ENCODE data around the gene C3orf20.

DNA sequence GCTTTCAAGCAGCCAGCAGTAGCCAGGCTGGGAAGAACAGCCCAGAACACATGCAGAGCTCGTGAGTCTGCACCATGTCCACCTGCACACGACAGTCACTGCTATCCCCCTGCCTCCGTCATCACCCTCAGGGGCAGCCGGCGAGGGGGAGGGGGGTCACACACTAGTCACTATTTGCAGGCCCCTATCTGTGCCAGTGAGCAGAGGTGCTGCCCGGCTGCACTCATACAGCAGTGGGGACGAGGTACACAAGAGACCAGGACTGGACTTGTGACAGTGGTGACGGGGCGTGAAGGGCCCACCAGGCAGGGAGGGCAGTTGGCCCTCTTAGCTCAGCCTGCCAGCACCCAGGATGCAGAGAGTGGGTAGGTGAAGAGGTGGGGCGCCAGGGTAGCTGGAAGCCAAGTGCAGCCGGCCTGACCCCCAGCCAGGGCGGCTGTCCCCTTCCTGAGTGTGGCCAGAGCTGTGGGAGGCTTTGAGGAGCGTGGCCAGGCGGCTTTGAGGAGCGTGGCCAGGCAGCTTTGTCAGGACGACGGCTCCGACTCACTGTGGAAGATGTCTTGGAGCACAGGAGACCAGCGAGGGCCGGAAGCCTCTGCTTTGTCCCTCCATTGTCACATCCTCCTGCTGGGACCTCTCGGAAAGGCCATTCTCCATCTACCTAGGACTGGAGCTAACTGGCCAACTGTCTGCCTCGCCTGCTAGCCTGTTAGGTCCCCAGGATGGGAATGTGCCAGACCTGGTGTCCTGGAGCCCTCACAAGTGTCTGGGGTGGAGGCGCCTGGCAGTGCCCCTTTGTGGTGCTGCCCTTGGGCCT, 91.7 kb downstream of the C3orf20 start:
- TF ChIP-seq, protein P1, sequence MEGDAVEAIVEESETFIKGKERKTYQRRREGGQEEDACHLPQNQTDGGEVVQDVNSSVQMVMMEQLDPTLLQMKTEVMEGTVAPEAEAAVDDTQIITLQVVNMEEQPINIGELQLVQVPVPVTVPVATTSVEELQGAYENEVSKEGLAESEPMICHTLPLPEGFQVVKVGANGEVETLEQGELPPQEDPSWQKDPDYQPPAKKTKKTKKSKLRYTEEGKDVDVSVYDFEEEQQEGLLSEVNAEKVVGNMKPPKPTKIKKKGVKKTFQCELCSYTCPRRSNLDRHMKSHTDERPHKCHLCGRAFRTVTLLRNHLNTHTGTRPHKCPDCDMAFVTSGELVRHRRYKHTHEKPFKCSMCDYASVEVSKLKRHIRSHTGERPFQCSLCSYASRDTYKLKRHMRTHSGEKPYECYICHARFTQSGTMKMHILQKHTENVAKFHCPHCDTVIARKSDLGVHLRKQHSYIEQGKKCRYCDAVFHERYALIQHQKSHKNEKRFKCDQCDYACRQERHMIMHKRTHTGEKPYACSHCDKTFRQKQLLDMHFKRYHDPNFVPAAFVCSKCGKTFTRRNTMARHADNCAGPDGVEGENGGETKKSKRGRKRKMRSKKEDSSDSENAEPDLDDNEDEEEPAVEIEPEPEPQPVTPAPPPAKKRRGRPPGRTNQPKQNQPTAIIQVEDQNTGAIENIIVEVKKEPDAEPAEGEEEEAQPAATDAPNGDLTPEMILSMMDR (IDR thresholded peaks at IDR 0.05): no peak
- TF ChIP-seq POLR2A (IDR thresholded peaks at IDR 0.05): no peak
